Bone marrow (tissue), 2 donors: ENCODE data around the gene FKBP5.
"Not testable (repeated sequence)": the region's sequence is repeated elsewhere in the genome, so short reads cannot be mapped to it uniquely, and the experiment has no call there.

ENCODE experiments used
- DNase-seq, 2 donors: peaks; one replicate each; lab custom pipeline; 2025; lab: John Stamatoyannopoulos, UW

Gene FKBP5

DNA sequence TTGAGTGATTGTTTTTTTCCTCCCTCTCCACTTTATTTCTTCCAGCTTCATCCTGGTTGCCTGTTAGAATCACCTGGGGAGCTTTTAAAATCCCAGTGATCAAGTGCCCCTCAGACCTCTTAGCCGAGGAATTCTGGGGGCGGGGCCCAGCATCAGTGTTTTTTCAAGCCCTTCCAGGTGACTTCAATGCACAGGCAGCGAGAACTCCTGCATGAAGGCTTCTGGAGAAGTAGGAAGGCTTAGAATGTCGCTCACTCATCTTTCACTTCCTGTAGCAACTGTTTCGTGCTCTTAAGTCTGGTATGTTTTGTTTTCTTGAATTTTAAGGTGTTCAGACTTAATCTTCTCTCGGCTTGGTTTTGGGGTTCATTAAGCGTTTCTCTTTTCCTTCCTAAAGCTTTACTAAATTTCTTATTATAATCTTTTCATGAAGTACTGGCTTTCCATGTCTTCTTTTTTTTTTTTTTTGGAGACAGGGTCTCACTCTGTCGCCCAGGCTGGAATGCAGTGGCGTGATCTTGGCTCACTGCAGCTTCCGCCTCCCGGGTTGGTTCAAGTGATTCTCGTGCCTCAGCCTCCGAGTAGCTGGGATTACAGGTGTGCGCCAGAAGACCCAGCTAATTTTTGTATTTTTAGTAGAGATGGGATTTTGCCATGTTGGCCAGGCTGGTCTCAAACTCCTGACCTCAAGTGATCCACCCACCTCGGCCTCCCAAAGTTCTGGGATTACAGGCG is 145.1 kb downstream of the FKBP5 start:
- DNase-seq, result no peak

DNA sequence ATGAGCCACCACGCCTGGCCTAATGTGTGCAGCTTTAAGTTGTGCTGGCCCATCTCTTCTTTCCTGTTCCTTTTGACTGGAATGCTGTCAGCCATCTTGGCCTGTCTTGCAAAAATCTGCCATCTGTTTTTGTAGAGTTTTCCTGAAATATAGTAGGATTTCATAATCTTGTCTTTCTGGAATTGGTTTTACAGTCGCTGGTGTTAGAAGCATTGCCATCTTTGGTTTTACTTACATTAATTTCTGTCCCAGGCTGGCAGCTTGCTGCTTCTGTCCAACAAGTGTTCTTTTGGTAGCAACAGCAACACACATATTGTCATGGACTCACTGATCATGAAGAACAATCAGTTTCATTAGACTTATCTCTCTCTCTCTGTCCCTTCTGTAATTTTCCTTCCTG is 146.9 kb downstream of the FKBP5 start:
- DNase-seq, result no peak

DNA sequence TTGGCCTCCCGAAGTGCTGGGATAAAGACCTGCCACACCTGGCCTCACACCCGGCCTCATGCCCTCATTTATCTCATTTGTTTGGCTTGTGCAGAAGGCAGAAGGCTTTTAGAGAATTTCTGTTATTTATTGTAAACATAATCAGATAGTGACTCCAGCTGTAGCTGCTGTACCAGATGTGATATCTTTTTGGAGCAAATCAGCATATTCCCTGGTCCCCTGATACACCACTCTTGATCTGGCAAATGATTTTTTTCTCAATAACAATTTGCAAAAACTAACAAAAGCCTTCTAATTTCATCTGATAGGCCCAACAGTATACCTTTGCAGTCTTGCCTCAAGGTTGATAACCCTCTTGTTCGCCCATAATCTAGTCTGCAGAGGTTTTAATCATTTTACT is 149.5 kb downstream of the FKBP5 start:
- no peak for DNase-seq

DNA sequence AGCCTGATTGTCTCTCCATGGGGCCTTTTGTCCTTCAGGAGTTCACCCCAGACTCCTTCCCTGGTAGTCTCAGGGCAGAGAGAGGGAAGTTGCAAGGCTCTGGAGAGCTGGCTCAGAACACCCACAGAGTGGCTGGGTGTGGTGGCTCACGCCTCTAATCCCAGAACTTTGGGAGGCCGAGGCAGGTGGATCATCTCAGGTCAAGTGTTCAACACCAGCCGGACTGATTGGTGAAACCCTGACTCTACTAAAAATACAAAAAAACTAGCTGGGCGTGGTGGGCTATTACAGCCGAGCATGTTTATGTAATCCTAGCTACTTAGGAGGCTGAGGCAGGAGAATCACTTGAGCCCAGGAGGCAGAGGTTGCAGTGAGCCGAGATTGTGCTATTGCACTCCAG is 152.9 kb downstream of the FKBP5 start:
- not testable (repeated sequence) for DNase-seq

DNA sequence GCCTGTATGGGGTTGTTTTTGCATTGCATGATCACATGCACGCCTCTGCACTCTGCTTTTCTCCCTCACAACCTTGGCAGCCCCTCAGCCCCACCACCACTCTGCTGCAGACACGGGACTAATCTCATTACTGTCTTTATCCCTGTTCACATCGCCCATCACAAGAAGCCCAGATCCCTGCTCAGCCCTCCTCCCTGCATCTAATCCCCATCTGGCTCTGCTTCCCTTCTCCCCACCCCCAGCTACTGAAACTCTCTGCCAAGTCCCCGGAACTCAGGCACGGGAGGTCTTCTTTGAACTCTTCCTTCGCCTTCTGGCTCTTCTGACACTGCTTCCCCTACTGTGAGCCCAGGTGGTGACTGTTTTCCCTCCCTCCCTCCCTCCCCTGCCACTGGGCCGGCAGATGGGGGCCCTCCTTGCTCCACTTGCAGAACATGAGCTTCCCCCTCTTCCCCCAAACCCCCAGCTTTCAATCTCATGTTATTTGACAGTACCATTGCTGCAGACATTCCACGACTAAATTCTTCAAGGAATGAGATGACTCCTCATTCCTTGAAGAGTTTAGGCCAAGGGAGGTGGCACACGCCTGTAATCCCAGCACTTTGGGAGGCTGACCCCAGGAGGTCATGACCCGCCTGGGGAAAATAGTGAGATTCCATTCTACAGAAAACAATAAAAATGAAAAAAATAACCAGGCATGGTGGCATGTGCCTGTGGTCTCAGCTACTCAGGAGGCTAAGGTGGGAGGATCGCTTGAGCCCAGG is 154.1 kb downstream of the FKBP5 start:
- DNase-seq, result peak in 1 of 2 donors; percentile 10

DNA sequence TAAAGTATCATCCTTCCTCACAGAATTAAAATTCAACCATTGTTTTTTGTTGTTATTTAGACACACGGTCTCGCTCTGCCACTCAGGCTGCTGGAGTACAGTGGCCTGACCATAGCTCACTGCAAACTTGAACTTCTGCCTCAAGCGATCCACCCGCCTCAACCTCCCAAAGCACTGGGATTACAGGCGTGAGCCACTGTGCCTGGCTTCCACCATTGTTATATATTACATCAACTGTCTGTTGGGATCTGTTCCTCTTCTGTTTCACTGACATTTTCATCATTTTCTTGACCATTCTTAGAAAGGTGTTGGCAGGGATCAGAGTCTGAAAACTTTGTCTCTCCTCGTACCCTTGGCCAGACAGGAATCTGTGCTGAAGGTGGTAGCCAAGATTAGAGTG is 154.7 kb downstream of the FKBP5 start:
- no peak for DNase-seq

DNA sequence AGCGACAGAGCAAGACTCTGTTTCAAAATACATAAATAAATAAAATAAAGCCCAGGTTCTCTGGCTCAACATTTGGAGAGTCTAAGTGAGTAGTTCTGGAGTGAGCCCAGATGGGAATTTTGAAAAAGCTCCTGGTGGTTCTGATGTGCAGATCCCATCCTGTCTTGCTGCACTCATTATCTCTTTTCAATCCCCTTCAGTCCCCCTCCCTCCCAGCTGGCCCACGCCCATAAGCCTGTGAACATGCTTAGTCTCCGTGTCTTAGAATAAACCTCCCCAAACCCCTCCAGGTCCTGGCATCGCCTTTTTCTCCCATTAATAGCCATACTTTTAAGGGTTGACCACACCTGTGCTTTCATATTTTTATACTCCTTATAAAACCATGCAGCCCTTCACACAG is 156.6 kb downstream of the FKBP5 start:
- DNase-seq, result no peak

DNA sequence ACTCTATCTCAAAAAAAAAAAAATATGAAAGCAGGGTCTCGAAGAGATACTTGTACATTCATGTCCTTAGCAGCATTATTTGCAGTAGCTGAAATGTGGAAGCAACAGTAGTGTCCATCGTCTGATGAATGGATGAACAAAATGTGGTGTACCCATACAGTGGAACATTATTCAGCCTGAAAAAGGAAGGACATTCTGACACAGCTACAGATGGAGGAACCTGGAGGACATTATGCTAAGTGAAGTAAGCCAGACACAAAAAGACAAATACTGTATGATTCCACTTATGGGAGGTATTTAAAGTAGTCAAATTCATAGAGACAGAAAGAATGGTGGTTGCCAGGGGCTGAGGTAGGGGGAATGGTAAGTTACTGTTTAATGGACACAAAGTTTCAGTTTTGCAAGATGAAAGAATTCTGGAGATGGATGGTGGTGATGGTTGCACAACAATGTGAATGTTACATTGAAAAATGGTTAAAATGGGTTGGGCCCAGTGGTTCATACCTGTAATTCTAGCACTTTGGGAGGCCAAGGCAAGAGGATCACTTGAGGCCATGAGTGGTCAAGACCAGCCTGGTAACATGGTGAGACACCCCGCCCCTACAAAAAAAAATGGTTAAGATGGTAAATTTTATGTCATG is 164.2 kb downstream of the FKBP5 start:
- DNase-seq, result no peak
